ENCODE results near the gene CRKL.

CRKL gene

GRCh38 chr22:20981787-20982562 lies 64.8 kb downstream of the CRKL start, which contains the start of gene LZTR1:
LZTR1 (plus strand) TSS chr22:20982297; CDS start chr22:20982372, 75 bp downstream.
- DNase-seq (ENCODE audit: low read depth), result peak; percentile 45

- DNase-seq (ENCODE audit: low read depth), result no peak
Observed at GRCh38 chr22:20982563-20982882, 65.3 kb downstream of the CRKL start.

GRCh38 chr22:20983081-20983771 lies 66.0 kb downstream of the CRKL start:
- no peak for DNase-seq (ENCODE audit: low read depth)

- DNase-seq (ENCODE audit: low read depth), result no peak
Observed at GRCh38 chr22:20985720-20986119, 68.5 kb downstream of the CRKL start.

GRCh38 chr22:20986365-20986764 lies 69.2 kb downstream of the CRKL start:
- DNase-seq (ENCODE audit: low read depth), result no peak

GRCh38 chr22:20987375-20987774 lies 70.2 kb downstream of the CRKL start:
- DNase-seq (ENCODE audit: low read depth), result no peak

- no peak for DNase-seq (ENCODE audit: low read depth)
Observed at GRCh38 chr22:20988573-20989322, 71.5 kb downstream of the CRKL start.

GRCh38 chr22:20989323-20990138 lies 72.3 kb downstream of the CRKL start:
- no peak for DNase-seq (ENCODE audit: low read depth)

GRCh38 chr22:20990184-20991180 lies 73.3 kb downstream of the CRKL start:
- no peak for DNase-seq (ENCODE audit: low read depth)

GRCh38 chr22:20991252-20992055 lies 74.2 kb downstream of the CRKL start:
- DNase-seq (ENCODE audit: low read depth), result no peak

GRCh38 chr22:20992056-20992442 lies 74.8 kb downstream of the CRKL start:
- no peak for DNase-seq (ENCODE audit: low read depth)

- no peak for DNase-seq (ENCODE audit: low read depth)
Observed at GRCh38 chr22:20992456-20993303, 75.5 kb downstream of the CRKL start.

GRCh38 chr22:20993304-20994127 lies 76.3 kb downstream of the CRKL start:
- DNase-seq (ENCODE audit: low read depth), result no peak

GRCh38 chr22:20994128-20994901 lies 77.1 kb downstream of the CRKL start:
- no peak for DNase-seq (ENCODE audit: low read depth)

- DNase-seq (ENCODE audit: low read depth), result no peak
Observed at GRCh38 chr22:20994902-20995241, 77.7 kb downstream of the CRKL start.

GRCh38 chr22:20995329-20996030 lies 78.3 kb downstream of the CRKL start:
- DNase-seq (ENCODE audit: low read depth), result no peak

GRCh38 chr22:20996031-20996410 lies 78.8 kb downstream of the CRKL start:
- DNase-seq (ENCODE audit: low read depth), result no peak
